Measurements from ENCODE around the gene GFRA1.

Gene GFRA1

DNA sequence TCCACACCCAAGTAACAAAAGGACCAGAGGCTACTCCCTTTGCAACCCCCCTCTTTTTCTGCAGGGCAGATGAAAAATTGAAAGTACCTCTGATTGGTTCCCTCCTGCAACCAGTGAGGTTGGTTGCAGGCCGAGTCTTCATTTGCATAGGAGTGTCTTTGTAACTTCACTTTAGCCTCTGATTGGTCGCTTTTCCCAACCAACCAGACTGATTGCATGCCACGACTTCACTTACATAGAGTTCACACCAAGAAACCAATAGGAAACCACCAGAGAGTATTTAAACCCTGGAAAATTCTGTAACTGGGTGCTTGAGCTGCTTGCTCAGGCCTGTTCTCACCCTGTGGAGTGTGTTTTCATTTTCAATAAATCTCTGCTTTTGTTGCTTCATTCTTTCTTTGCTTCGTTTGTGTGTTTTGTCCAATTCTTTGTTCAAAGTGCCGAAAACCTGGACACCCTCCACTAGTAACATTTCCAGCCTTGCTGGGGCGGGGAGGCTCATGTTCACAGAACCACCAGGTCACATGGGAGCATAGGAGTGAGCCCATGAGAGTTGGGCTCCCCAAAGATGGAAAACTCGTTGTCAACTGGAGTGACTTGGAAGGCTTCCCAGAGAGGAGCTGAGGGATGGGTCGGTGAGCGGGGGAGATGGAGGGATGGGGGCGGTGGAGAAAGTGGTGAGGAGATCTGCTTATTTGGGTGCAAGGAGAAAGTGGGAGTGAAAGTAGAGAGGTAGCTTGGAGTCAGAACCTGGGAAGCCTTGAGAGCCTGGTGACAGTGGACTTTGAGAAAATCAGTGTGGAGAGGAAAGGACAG, 223.6 kb downstream of the GFRA1 start:
- H3K4me3 ChIP-seq (ENCODE audit: low read depth, low read length): no peak overlapping the region
- TF ChIP-seq, protein P1, sequence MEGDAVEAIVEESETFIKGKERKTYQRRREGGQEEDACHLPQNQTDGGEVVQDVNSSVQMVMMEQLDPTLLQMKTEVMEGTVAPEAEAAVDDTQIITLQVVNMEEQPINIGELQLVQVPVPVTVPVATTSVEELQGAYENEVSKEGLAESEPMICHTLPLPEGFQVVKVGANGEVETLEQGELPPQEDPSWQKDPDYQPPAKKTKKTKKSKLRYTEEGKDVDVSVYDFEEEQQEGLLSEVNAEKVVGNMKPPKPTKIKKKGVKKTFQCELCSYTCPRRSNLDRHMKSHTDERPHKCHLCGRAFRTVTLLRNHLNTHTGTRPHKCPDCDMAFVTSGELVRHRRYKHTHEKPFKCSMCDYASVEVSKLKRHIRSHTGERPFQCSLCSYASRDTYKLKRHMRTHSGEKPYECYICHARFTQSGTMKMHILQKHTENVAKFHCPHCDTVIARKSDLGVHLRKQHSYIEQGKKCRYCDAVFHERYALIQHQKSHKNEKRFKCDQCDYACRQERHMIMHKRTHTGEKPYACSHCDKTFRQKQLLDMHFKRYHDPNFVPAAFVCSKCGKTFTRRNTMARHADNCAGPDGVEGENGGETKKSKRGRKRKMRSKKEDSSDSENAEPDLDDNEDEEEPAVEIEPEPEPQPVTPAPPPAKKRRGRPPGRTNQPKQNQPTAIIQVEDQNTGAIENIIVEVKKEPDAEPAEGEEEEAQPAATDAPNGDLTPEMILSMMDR (IDR thresholded peaks at IDR 0.05; ENCODE audit: low read depth, low read length): no peak

- TF ChIP-seq, protein P1 (IDR thresholded peaks at IDR 0.05; ENCODE audit: low read depth, low read length): no peak
- no peak overlapping the region for H3K4me3 ChIP-seq (ENCODE audit: low read depth, low read length)
Observed at GRCh38 chr10:116045366-116046356, 227.3 kb downstream of the GFRA1 start.

DNA sequence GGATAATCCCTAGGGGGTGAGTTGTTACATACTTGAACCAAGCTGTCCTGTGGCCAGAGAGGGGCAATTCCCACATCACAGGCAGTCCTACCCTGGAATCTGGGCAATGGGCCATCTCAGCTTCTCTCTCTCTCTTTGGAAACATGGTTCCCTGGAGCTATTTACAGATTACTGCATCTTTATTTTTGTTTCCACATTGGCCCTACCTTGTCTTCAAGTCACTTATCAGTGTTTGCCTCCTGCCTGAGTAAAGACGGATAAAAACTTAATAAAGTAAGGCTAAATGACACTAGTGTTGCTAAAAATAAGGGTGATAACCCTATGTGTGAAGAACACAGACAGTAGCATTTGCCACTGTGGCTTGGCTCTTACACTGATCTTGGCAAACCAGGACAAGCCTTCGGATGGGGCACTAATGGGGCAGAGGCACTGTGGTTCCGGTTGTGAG, 228.2 kb downstream of the GFRA1 start:
- TF ChIP-seq, protein P1 (IDR thresholded peaks at IDR 0.05; ENCODE audit: low read depth, low read length): no peak
- H3K4me3 ChIP-seq (ENCODE audit: low read depth, low read length): no peak overlapping the region

GRCh38 chr10:116043861-116044260, 229.1 kb downstream of the GFRA1 start:
- TF ChIP-seq, protein P1 (IDR thresholded peaks at IDR 0.05; ENCODE audit: low read depth, low read length): no peak
- no peak overlapping the region for H3K4me3 ChIP-seq (ENCODE audit: low read depth, low read length)

DNA sequence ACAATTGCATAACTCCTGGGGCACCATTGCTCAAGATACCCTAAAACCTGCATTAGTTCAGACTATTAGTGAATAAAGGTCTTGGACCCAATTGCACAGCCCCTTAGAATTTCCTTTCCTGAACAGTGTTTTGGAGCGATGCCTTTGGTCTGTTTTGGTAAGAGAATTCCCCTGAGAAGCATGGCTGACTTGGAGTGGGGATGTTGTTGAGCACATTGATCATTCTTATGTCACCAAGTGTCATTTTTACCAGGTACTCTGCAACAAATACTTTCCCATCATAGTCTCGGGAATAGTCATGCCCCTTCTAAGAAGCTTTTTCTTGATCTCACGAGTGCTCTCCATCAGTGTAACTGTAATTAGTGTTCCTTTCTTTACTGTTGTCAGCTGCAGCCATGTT, 229.7 kb downstream of the GFRA1 start:
- no peak overlapping the region for H3K4me3 ChIP-seq (ENCODE audit: low read depth, low read length)
- TF ChIP-seq, protein P1 (IDR thresholded peaks at IDR 0.05; ENCODE audit: low read depth, low read length): no peak

GRCh38 chr10:116041948-116042347, 231.1 kb downstream of the GFRA1 start:
- H3K4me3 ChIP-seq (ENCODE audit: low read depth, low read length): no peak overlapping the region
- TF ChIP-seq, protein P1 (IDR thresholded peaks at IDR 0.05; ENCODE audit: low read depth, low read length): no peak
